ENCODE measurements around the gene TSHB.
"Not testable (repeated sequence)": the region's sequence is repeated elsewhere in the genome, so short reads cannot be mapped to it uniquely, and the experiment has no call there.

Gene TSHB

GRCh38 chr1:115029526-115029925 is at the start of gene TSHB:
Gene TSHB, plus strand, starts transcription at chr1:115029826. Its CDS starts 3,537 bp downstream, at chr1:115033363.
- intact Hi-C loops (cut with micrococcal nuclease), result no loop called here
- Mint-ChIP-seq H3K36me3 (ENCODE audit: low read depth) (no peaks in the 10 kb centered on the region), H3K4me3 (no peak within 1 kb of the TSS), H3K4me1 (ENCODE audit: low read depth) (no peaks in the 10 kb centered on the region), H3K9me3 (no peaks in the 10 kb centered on the region), H3K27me3 (peaks cover 2% of the 10 kb centered on the region), H3K27ac (no peak within 1 kb of the TSS)

DNA sequence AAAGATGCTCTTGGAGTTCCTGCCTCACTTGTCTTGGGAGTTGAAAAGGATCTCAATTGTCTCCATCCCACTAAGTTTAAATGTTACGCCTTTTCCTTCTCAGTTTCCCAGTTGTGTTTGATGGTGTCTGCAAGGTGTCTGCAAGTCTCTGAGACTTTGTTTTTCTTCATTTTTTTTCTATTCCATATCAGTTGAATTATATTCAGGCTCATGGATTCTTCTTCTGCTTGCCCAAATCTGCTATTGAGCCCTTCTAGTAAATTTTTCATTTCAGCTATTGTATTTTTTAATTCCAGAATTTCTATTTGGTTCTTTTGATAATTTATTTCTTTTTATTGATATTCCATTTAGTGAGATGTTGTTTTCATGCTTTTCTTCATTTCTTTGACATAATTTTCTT is 47.4 kb upstream of the TSHB start:
- intact Hi-C loops (cut with micrococcal nuclease), result no loop called here
- peaks cover 7% of the 10 kb centered on the region for H3K4me1 Mint-ChIP-seq (ENCODE audit: low read depth)
- no peak overlapping the region for H3K4me3 Mint-ChIP-seq
- no peaks in the 10 kb centered on the region for H3K36me3 Mint-ChIP-seq (ENCODE audit: low read depth)
- peaks cover 18% of the 10 kb centered on the region for H3K9me3 Mint-ChIP-seq
- no peak overlapping the region for H3K27ac Mint-ChIP-seq
- no peaks in the 10 kb centered on the region for H3K27me3 Mint-ChIP-seq

GRCh38 chr1:114986286-114986685 is 43.3 kb upstream of the TSHB start:
- Mint-ChIP-seq H3K36me3 (ENCODE audit: low read depth) (no peaks in the 10 kb centered on the region), H3K27ac (no peak overlapping the region), H3K27me3 (no peaks in the 10 kb centered on the region), H3K9me3 (peaks cover 39% of the 10 kb centered on the region), H3K4me1 (ENCODE audit: low read depth) (no peaks in the 10 kb centered on the region), H3K4me3 (no peak overlapping the region)
- intact Hi-C loops (cut with micrococcal nuclease), result no loop called here

GRCh38 chr1:114988095-114988494 is 41.5 kb upstream of the TSHB start:
- Mint-ChIP-seq H3K27me3 (no peaks in the 10 kb centered on the region), H3K9me3 (peaks cover 24% of the 10 kb centered on the region), H3K4me1 (ENCODE audit: low read depth) (no peaks in the 10 kb centered on the region), H3K27ac (no peak overlapping the region), H3K36me3 (ENCODE audit: low read depth) (no peaks in the 10 kb centered on the region), H3K4me3 (no peak overlapping the region)
- intact Hi-C loops (cut with micrococcal nuclease), result no loop called here

DNA sequence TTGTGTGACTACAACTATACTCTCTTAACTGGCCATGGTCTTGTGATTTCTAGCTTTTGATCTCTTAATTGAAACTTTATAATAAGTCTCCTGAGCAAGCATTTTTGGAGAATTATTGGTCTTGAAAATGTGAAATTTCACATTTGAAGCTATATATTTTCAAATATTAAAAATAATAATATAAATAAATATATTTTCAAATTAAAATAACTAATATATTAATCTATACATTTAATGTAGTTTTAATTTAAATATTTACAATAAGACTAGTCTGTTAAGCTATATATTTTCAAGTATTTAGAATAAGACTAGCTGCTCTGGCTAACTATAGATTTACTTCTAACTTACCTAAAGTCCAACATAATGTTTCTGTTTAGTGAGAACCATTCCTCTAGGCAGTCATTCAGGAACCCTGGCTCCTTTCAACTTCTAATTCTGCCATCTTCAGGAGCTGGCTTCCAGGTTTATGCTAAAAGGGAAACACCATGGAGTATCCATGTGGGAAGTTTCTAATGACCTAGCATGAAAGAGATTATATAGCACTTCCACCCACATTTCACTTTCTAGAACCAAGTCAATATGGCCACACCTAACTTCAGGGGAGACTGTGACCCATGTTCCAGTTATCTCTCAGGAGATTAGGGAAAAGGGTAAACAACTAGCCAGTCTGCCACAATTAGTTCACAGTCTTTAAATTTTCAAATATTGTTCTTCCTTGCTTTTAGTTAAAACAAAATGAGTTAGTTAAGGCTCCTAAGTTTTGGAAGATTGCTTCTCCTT is 31.9 kb upstream of the TSHB start:
- H3K4me3 Mint-ChIP-seq, result no peak overlapping the region
- H3K36me3 Mint-ChIP-seq (ENCODE audit: low read depth), result no peaks in the 10 kb centered on the region
- peaks cover 7% of the 10 kb centered on the region for H3K27me3 Mint-ChIP-seq
- intact Hi-C loops (cut with micrococcal nuclease), result no loop called here
- H3K9me3 Mint-ChIP-seq, result no peaks in the 10 kb centered on the region
- H3K27ac Mint-ChIP-seq, result no peak overlapping the region
- no peaks in the 10 kb centered on the region for H3K4me1 Mint-ChIP-seq (ENCODE audit: low read depth)

DNA sequence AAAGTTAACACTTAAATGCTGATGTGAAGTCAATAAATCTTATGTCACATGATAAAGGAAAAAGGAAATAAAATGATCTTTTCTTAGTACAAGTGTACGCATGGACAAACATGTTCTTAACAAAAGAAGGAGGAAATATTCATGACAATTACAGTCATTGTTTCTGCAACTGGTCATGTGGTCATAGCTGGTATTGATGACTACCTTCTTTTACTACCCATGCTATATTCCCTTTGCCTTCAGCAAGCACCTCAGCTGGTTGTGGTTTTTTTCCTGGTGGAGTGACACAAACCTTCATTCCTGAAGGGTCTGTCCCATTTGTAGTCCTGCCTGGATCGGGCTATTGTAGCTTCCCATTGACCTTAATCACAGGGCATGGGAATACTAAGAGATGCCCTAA is 23.4 kb upstream of the TSHB start:
- Mint-ChIP-seq H3K9me3 (no peaks in the 10 kb centered on the region), H3K27ac (no peak overlapping the region), H3K4me1 (ENCODE audit: low read depth) (peaks cover 2% of the 10 kb centered on the region), H3K27me3 (peaks cover 6% of the 10 kb centered on the region), H3K36me3 (ENCODE audit: low read depth) (no peaks in the 10 kb centered on the region), H3K4me3 (no peak overlapping the region)
- intact Hi-C loops (cut with micrococcal nuclease), result no loop called here

GRCh38 chr1:115012006-115012405 is 17.6 kb upstream of the TSHB start:
- H3K36me3 Mint-ChIP-seq (ENCODE audit: low read depth), result no peaks in the 10 kb centered on the region
- no peak overlapping the region for H3K27ac Mint-ChIP-seq
- intact Hi-C loops (cut with micrococcal nuclease), result no loop called here
- H3K27me3 Mint-ChIP-seq, result no peaks in the 10 kb centered on the region
- H3K4me3 Mint-ChIP-seq, result no peak overlapping the region
- peaks cover 14% of the 10 kb centered on the region for H3K4me1 Mint-ChIP-seq (ENCODE audit: low read depth)
- no peaks in the 10 kb centered on the region for H3K9me3 Mint-ChIP-seq

- no peak overlapping the region for H3K4me3 Mint-ChIP-seq
- intact Hi-C loops (cut with micrococcal nuclease), result no loop called here
- H3K27ac Mint-ChIP-seq, result no peak overlapping the region
- no peaks in the 10 kb centered on the region for H3K36me3 Mint-ChIP-seq (ENCODE audit: low read depth)
- no peaks in the 10 kb centered on the region for H3K9me3 Mint-ChIP-seq
- H3K27me3 Mint-ChIP-seq, result no peaks in the 10 kb centered on the region
- peaks cover 14% of the 10 kb centered on the region for H3K4me1 Mint-ChIP-seq (ENCODE audit: low read depth)
These were observed 17.2 kb upstream of the TSHB start for GRCh38 chr1:115012434-115012833.

DNA sequence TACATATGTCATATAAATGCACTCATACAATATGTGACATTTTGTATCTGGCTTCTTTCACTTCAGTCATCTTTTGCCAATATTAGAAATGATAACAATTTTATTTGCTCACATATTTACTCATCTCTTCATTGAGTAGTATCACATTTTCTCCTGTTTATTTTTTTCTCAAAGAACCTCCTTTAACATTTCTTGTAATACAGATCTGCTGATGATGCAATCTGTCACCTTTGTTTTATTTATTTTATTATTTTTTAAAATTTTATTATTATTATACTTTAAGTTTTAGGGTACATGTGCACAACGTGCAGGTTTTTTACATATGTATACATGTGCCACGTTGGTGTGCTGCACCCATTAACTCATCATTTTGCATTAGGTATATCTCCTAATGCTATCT is 15.8 kb upstream of the TSHB start:
- Mint-ChIP-seq H3K27me3 (no peaks in the 10 kb centered on the region), H3K4me3 (no peak overlapping the region), H3K4me1 (ENCODE audit: low read depth) (peaks cover 14% of the 10 kb centered on the region), H3K36me3 (ENCODE audit: low read depth) (no peaks in the 10 kb centered on the region), H3K27ac (no peak overlapping the region), H3K9me3 (peaks cover 7% of the 10 kb centered on the region)
- intact Hi-C loops (cut with micrococcal nuclease), result no loop called here

DNA sequence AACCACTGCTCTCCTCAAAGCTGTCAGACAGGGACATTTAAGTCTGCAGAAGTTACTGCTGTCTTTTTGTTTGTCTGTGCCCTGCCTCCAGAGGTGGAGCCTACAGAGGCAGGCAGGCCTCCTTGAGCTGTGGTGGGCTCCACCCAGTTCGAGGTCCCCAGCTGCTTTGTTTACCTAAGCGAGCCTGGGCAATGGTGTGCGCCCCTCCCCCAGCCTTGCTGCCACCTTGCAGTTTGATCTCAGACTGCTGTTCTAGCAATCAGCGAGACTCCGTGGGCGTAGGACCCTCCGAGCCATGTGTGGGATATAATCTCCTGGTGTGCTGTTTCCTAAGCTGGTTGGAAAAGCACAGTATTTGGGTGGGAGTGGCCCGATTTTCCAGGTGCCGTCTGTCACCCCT is 10.1 kb upstream of the TSHB start:
- H3K36me3 Mint-ChIP-seq (ENCODE audit: low read depth); H3K9me3 Mint-ChIP-seq; H3K27ac Mint-ChIP-seq; H3K4me3 Mint-ChIP-seq; intact Hi-C loops (cut with micrococcal nuclease); H3K27me3 Mint-ChIP-seq; H3K4me1 Mint-ChIP-seq (ENCODE audit: low read depth): not testable (repeated sequence)

- Mint-ChIP-seq H3K27me3 (peaks cover 2% of the 10 kb centered on the region), H3K36me3 (ENCODE audit: low read depth) (no peaks in the 10 kb centered on the region), H3K4me1 (ENCODE audit: low read depth) (no peaks in the 10 kb centered on the region), H3K9me3 (peaks cover 10% of the 10 kb centered on the region), H3K27ac (no peak overlapping the region), H3K4me3 (no peak overlapping the region)
- intact Hi-C loops (cut with micrococcal nuclease), result no loop called here
These were observed 8.5 kb upstream of the TSHB start for GRCh38 chr1:115021145-115021544.

GRCh38 chr1:115023593-115023992 is 6.0 kb upstream of the TSHB start:
- no peaks in the 10 kb centered on the region for H3K36me3 Mint-ChIP-seq (ENCODE audit: low read depth)
- H3K9me3 Mint-ChIP-seq, result peaks cover 5% of the 10 kb centered on the region
- intact Hi-C loops (cut with micrococcal nuclease), result no loop called here
- H3K27ac Mint-ChIP-seq, result no peak overlapping the region
- H3K4me3 Mint-ChIP-seq, result no peak overlapping the region
- no peaks in the 10 kb centered on the region for H3K4me1 Mint-ChIP-seq (ENCODE audit: low read depth)
- peaks cover 2% of the 10 kb centered on the region for H3K27me3 Mint-ChIP-seq

DNA sequence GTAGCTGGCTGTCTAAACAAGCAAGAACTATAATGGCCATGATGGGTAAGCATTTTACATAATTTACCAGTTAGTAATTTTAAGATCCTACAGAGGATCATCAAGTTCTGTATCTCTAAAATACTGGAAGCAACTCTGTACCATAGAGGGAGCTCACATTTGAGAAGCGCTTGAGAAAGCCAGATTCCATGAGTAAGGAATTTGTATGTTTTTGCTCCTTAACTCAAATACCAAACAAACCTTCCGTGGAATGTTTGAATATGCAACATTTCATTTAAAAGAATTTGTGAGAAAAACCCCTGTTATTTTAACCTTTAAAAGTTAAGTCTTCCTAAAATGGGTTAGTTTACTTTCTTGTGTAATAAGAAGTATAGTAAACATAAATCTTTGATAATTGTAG is 2.0 kb downstream of the TSHB start:
- intact Hi-C loops (cut with micrococcal nuclease), result no loop called here
- Mint-ChIP-seq H3K4me1 (ENCODE audit: low read depth) (no peaks in the 10 kb centered on the region), H3K9me3 (no peaks in the 10 kb centered on the region), H3K4me3 (no peak overlapping the region), H3K27ac (no peak overlapping the region), H3K27me3 (peaks cover 2% of the 10 kb centered on the region), H3K36me3 (ENCODE audit: low read depth) (no peaks in the 10 kb centered on the region)

- Mint-ChIP-seq H3K4me1 (ENCODE audit: low read depth) (no peaks in the 10 kb centered on the region), H3K4me3 (no peak overlapping the region)
- intact Hi-C loops (cut with micrococcal nuclease), result no loop called here
These were observed 6.0 kb downstream of the TSHB start for GRCh38 chr1:115035652-115036051.

DNA sequence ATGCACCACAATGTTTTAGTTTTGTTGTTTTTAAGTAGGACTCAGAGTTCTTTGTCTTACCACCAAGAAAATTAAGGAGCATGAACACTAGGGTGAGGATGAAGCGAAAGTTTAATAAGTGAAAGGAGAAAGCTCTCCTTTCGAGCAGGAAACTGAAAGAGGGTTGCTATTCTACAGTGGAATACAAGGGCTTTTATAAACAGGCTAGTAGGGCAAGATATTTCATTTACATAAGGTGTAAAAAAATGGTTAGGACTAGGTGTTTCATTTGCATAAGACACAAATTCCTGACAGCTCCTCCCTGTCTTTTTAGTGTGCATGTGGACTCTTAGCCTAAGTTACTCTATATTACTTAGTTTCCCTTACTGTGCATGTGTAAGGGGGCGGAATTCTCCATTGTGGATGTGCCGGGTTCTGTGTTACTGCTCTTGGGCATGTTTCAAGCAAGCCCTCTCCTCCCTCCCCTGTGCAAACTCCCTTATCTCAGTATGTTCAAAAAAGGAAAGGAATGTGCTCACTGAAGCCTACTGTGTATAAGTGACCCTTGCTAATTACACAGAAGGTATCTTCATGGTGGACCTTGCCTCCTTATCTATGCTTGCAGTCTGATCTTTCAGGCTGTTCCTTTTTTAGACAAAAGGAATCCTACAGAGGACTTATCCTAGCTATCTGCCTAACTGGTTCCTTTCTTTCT is 7.3 kb downstream of the TSHB start:
- H3K36me3 Mint-ChIP-seq (ENCODE audit: low read depth), result no peaks in the 10 kb centered on the region
- intact Hi-C loops (cut with micrococcal nuclease), result no loop called here
- H3K27ac Mint-ChIP-seq, result no peak overlapping the region
- no peak overlapping the region for H3K4me3 Mint-ChIP-seq
- no peaks in the 10 kb centered on the region for H3K9me3 Mint-ChIP-seq
- no peaks in the 10 kb centered on the region for H3K4me1 Mint-ChIP-seq (ENCODE audit: low read depth)
- no peaks in the 10 kb centered on the region for H3K27me3 Mint-ChIP-seq

More at GRCh38 chr1:115035652-115036051, 6.0 kb downstream of the TSHB start:
- H3K36me3 Mint-ChIP-seq (ENCODE audit: low read depth), result no peaks in the 10 kb centered on the region
- no peak overlapping the region for H3K27ac Mint-ChIP-seq
- H3K27me3 Mint-ChIP-seq, result no peaks in the 10 kb centered on the region
- no peaks in the 10 kb centered on the region for H3K9me3 Mint-ChIP-seq

Data from dendritic cell treated with granulocyte-macrophage colony-stimulating factor and Interleukin-4, amounts not matched to agents 40 ng/mL and 50 ng/mL, for 4 days (primary cell).